SK-N-SH (cell line): ENCODE data around the gene CHD5. TPM values are rescaled to one million over a fixed set of nuclear protein-coding genes. Genes with fewer than 3 reads are reported as not detected.

Source experiments
- CTCF ChIA-PET: fragments of 300-600, 350-600 bp; formaldehyde crosslinking; extraction: SDS; loops from one replicate; lab custom pipeline; 2021; lab: Yijun Ruan, JAX
- POLR2A ChIA-PET: fragments of 350-600 bp; sonication (Branson Sonifier 250); formaldehyde crosslinking; extraction: SDS; loops from one replicate; lab custom pipeline; 2020; ENCODE audit warnings: antibody characterized with exemption, inconsistent platforms; lab: Yijun Ruan, JAX
- DNase-seq: peaks from one replicate; pipeline ENCODE4 v3.0.0; 2012
- H2AFZ ChIP-seq: fragments of 200-600 bp; sonication (generic); 2 replicates; pipeline ENCODE4 v1.8.1; 2016; ENCODE audit warnings: antibody characterized with exemption, mild to moderate bottlenecking, low read depth
- H3F3A ChIP-seq: fragments of 200-600 bp; sonication (generic); replicated peaks from 2 replicates; pipeline ENCODE3; 2016; ENCODE audit warnings: antibody characterized with exemption, mild to moderate bottlenecking; ENCODE audit not compliant: insufficient read depth
- H3K27ac ChIP-seq, 2 experiments: fragments of 200-500 bp in 1 of 2; fragments of 200-600 bp in 1 of 2; sonication (Bioruptor generic) in 1 of 2; sonication (generic), shearing (Covaris generic) in 1 of 2; 2 replicates each; pipeline versions ENCODE4 v1.5.1 to v1.6.1; 2014 to 2016; ENCODE audit warnings: low read depth in 2 of 2, inconsistent platforms in 1 of 2, low read length in 1 of 2, mild to moderate bottlenecking in 1 of 2, mixed read lengths in 1 of 2
- H3K27me3 ChIP-seq: fragments of 200-600 bp; sonication (generic), shearing (Covaris generic); 2 replicates; pipeline ENCODE4 v1.6.1; 2016; ENCODE audit warnings: mixed run types; ENCODE audit not compliant: insufficient read depth
- H3K36me3 ChIP-seq, 2 experiments: fragments of 200-500 bp in 1 of 2; fragments of 200-600 bp in 1 of 2; sonication (Bioruptor generic) in 1 of 2; sonication (generic) in 1 of 2; replicated peaks in 1 of 2; 2 replicates each; pipeline versions ENCODE3 to v1.5.1; 2014 to 2016; ENCODE audit warnings: low read length in 1 of 2, mild to moderate bottlenecking in 1 of 2; ENCODE audit not compliant: insufficient read depth in 2 of 2, control insufficient read depth in 1 of 2
- H3K4me1 ChIP-seq, 2 experiments: fragments of 200-500 bp in 1 of 2; fragments of 200-600 bp in 1 of 2; sonication (Bioruptor generic) in 1 of 2; sonication (generic), shearing (Covaris generic) in 1 of 2; 2 replicates each; pipeline versions ENCODE4 v1.5.1 to v1.6.1; 2014 to 2016; ENCODE audit warnings: low read depth in 1 of 2, low read length in 1 of 2, mixed run types in 1 of 2; ENCODE audit not compliant: insufficient read depth in 2 of 2, control insufficient read depth in 1 of 2
- H3K4me2 ChIP-seq: fragments of 200-600 bp; sonication (generic), shearing (Covaris generic); 2 replicates; pipeline ENCODE4 v1.6.1; 2017; ENCODE audit warnings: mixed run types
- H3K4me3 ChIP-seq, 2 experiments: fragments of 200-500 bp in 1 of 2; fragments of 200-600 bp in 1 of 2; sonication (Bioruptor generic) in 1 of 2; sonication (generic), shearing (Covaris generic) in 1 of 2; 2 replicates each; pipeline versions ENCODE4 v1.5.1 to v1.8.1; 2014 to 2016; ENCODE audit warnings: low read depth in 2 of 2, inconsistent platforms in 1 of 2, low read length in 1 of 2, mild to moderate bottlenecking in 1 of 2, mixed read lengths in 1 of 2, moderate library complexity in 1 of 2
- H3K79me2 ChIP-seq: fragments of 200-600 bp; sonication (generic); 2 replicates; pipeline ENCODE4 v1.8.1; 2017; ENCODE audit warnings: mild to moderate bottlenecking; ENCODE audit not compliant: insufficient read depth
- H3K9ac ChIP-seq: fragments of 200-600 bp; sonication (generic); 2 replicates; pipeline ENCODE4 v1.6.1; 2017; ENCODE audit warnings: mixed run types
- H3K9me2 ChIP-seq: fragments of 200-600 bp; sonication (generic); 2 replicates; pipeline ENCODE4 v1.6.1; 2017; ENCODE audit warnings: mixed run types
- H3K9me3 ChIP-seq: fragments of 200-600 bp; sonication (generic); 2 replicates; pipeline ENCODE4 v1.6.1; 2017; ENCODE audit warnings: mixed run types, mild to moderate bottlenecking, moderate library complexity
- H4K20me1 ChIP-seq: fragments of 200-600 bp; sonication (generic); 2 replicates; pipeline ENCODE4 v1.6.1; 2017; ENCODE audit warnings: mild to moderate bottlenecking, mixed run types; ENCODE audit not compliant: insufficient read depth
- CHD2 ChIP-seq: fragments of 150-350 bp; IDR thresholded peaks from 2 replicates; pipeline ENCODE4 v1.6.1; 2018; ENCODE audit warnings: low read length; ENCODE audit not compliant: partially characterized antibody
- ELF1 ChIP-seq: IDR thresholded peaks from 2 replicates; pipeline ENCODE4 v1.4.0; 2012
- EZH2phosphoT487 ChIP-seq: fragments of 200-600 bp; sonication (generic); IDR thresholded peaks from 2 replicates; pipeline ENCODE4 v1.6.1; 2017; ENCODE audit warnings: low read depth, mixed run types, mild to moderate bottlenecking, antibody characterized with exemption, moderate library complexity, borderline replicate concordance
- FOSL2 ChIP-seq: IDR thresholded peaks from 2 replicates; pipeline ENCODE4 v1.4.0; 2012; ENCODE audit warnings: low read depth, mild to moderate bottlenecking, moderate library complexity, borderline replicate concordance
- FOXM1 ChIP-seq: IDR thresholded peaks from 2 replicates; pipeline ENCODE4 v1.4.0; 2012; ENCODE audit warnings: low read depth, mild to moderate bottlenecking
- GABPA ChIP-seq: IDR thresholded peaks from 2 replicates; pipeline ENCODE4 v1.4.0; 2012; ENCODE audit warnings: low read depth, mild to moderate bottlenecking
- JUND ChIP-seq: IDR thresholded peaks from 2 replicates; pipeline ENCODE4 v1.4.0; 2012
- POLR2AphosphoS5 ChIP-seq: IDR thresholded peaks from 2 replicates; pipeline ENCODE4 v1.6.1; 2012; ENCODE audit warnings: low read depth, low read length
- RAD21 ChIP-seq: IDR thresholded peaks from 2 replicates; pipeline ENCODE4 v1.6.1; 2012; ENCODE audit warnings: mild to moderate bottlenecking, low read length
- RFX5 ChIP-seq: IDR thresholded peaks from 2 replicates; pipeline ENCODE4 v1.6.1; 2012; ENCODE audit warnings: mild to moderate bottlenecking, improper control_type of control experiment, low read length
- SIN3A ChIP-seq: IDR thresholded peaks from 2 replicates; pipeline ENCODE4 v1.6.1; 2012; ENCODE audit warnings: low read depth, mild to moderate bottlenecking, low read length, moderate library complexity, borderline replicate concordance
- USF2 ChIP-seq: fragments of 150-350 bp; IDR thresholded peaks from 2 replicates; pipeline ENCODE4 v1.6.1; 2017; ENCODE audit warnings: antibody characterized with exemption, low read length, low read depth, borderline replicate concordance
- YY1 ChIP-seq: IDR thresholded peaks from 2 replicates; pipeline ENCODE4 v1.4.0; 2012; ENCODE audit warnings: low read depth, mild to moderate bottlenecking
- WGBS: methylation state at CpG from one replicate; pipeline ENCODE4 v1.1.6; 2017; ENCODE audit warnings: low lambda C conversion rate; 5-methylcytosine and 5-hydroxymethylcytosine counted together
- polyA plus RNA-seq, 3 experiments: library from polyadenylated mRNA; depleted of rRNA; stranded (reverse); fragments of >200 nt; gene quantifications; 2 replicates each; pipeline ENCODE4 v1.2.3, GENCODE V29; 2012
- TF ChIP-seq, protein P1 (sequence below): IDR thresholded peaks from 2 replicates; pipeline ENCODE4; 2012
- TF ChIP-seq, protein P2 (sequence below): IDR thresholded peaks from 2 replicates; pipeline ENCODE4 v1.6.1; 2012; ENCODE audit warnings: mild to moderate bottlenecking, low read depth, low read length, moderate library complexity
- TF ChIP-seq, protein P3 (sequence below): IDR thresholded peaks from 2 replicates; pipeline ENCODE4 v1.4.0; 2012; ENCODE audit warnings: low read depth, borderline replicate concordance
- TF ChIP-seq, protein P4 (sequence below): IDR thresholded peaks from 2 replicates; pipeline ENCODE4 v1.4.0; 2012; ENCODE audit warnings: low read depth, borderline replicate concordance

The CHD5 gene
- polyA plus RNA-seq, 1 of the 3 experiments (the other 2 are of a cell fraction): 0.26 TPM

GRCh38 chr1:6105763-6106162 is 74.4 kb downstream of the CHD5 start:
- 93% methylated on average over 3 of the region's 7 CpGs for WGBS
- H3K27me3 ChIP-seq: no peaks in the 10 kb centered on the region
- no peak overlapping the region for H3K4me3 ChIP-seq
- no peaks in the 10 kb centered on the region; a peak in 1 of 4 replicates for H3K4me1 ChIP-seq
- H3K4me2 ChIP-seq: no peak overlapping the region
- no peaks in the 10 kb centered on the region for H3K79me2 ChIP-seq
- H3K9ac ChIP-seq: no peak overlapping the region
- TF ChIP-seq, protein P1, sequence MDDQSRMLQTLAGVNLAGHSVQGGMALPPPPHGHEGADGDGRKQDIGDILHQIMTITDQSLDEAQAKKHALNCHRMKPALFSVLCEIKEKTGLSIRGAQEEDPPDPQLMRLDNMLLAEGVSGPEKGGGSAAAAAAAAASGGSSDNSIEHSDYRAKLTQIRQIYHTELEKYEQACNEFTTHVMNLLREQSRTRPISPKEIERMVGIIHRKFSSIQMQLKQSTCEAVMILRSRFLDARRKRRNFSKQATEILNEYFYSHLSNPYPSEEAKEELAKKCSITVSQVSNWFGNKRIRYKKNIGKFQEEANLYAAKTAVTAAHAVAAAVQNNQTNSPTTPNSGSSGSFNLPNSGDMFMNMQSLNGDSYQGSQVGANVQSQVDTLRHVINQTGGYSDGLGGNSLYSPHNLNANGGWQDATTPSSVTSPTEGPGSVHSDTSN: no peak
- TF ChIP-seq EZH2phosphoT487 (no peak), SIN3A (no peak), CHD2 (no peak), GABPA (no peak), RFX5 (no peak), USF2 (no peak), FOXM1 (no peak), JUND (no peak), FOSL2 (no peak), ELF1 (no peak), YY1 (no peak), RAD21 (no peak), POLR2AphosphoS5 (no peak)
- TF ChIP-seq, protein P2, sequence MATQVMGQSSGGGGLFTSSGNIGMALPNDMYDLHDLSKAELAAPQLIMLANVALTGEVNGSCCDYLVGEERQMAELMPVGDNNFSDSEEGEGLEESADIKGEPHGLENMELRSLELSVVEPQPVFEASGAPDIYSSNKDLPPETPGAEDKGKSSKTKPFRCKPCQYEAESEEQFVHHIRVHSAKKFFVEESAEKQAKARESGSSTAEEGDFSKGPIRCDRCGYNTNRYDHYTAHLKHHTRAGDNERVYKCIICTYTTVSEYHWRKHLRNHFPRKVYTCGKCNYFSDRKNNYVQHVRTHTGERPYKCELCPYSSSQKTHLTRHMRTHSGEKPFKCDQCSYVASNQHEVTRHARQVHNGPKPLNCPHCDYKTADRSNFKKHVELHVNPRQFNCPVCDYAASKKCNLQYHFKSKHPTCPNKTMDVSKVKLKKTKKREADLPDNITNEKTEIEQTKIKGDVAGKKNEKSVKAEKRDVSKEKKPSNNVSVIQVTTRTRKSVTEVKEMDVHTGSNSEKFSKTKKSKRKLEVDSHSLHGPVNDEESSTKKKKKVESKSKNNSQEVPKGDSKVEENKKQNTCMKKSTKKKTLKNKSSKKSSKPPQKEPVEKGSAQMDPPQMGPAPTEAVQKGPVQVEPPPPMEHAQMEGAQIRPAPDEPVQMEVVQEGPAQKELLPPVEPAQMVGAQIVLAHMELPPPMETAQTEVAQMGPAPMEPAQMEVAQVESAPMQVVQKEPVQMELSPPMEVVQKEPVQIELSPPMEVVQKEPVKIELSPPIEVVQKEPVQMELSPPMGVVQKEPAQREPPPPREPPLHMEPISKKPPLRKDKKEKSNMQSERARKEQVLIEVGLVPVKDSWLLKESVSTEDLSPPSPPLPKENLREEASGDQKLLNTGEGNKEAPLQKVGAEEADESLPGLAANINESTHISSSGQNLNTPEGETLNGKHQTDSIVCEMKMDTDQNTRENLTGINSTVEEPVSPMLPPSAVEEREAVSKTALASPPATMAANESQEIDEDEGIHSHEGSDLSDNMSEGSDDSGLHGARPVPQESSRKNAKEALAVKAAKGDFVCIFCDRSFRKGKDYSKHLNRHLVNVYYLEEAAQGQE: no peak
- TF ChIP-seq, protein P3, sequence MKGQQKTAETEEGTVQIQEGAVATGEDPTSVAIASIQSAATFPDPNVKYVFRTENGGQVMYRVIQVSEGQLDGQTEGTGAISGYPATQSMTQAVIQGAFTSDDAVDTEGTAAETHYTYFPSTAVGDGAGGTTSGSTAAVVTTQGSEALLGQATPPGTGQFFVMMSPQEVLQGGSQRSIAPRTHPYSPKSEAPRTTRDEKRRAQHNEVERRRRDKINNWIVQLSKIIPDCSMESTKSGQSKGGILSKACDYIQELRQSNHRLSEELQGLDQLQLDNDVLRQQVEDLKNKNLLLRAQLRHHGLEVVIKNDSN: no peak
- TF ChIP-seq, protein P4, sequence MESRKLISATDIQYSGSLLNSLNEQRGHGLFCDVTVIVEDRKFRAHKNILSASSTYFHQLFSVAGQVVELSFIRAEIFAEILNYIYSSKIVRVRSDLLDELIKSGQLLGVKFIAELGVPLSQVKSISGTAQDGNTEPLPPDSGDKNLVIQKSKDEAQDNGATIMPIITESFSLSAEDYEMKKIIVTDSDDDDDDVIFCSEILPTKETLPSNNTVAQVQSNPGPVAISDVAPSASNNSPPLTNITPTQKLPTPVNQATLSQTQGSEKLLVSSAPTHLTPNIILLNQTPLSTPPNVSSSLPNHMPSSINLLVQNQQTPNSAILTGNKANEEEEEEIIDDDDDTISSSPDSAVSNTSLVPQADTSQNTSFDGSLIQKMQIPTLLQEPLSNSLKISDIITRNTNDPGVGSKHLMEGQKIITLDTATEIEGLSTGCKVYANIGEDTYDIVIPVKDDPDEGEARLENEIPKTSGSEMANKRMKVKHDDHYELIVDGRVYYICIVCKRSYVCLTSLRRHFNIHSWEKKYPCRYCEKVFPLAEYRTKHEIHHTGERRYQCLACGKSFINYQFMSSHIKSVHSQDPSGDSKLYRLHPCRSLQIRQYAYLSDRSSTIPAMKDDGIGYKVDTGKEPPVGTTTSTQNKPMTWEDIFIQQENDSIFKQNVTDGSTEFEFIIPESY: no peak
- ChIA-PET POLR2A (no interaction called here), CTCF (interaction anchor here (0.8 to 2.5 kb wide), 9 partner anchors 8 to 103 kb away, joined by 3 to 8 read pairs (median 4); no protein-coding TSS in a partner anchor)
- H2AFZ ChIP-seq: no peak overlapping the region
- H3K9me3 ChIP-seq: no peaks in the 10 kb centered on the region
- no peaks in the 10 kb centered on the region for H4K20me1 ChIP-seq
- no peak overlapping the region for H3K27ac ChIP-seq
- H3F3A ChIP-seq: no peaks in the 10 kb centered on the region
- no peaks in the 10 kb centered on the region for H3K36me3 ChIP-seq
- no peak for DNase-seq
- H3K9me2 ChIP-seq: no peaks in the 10 kb centered on the region
